ENCODE results near the gene TTLL10. TPM values are rescaled to one million over a fixed set of nuclear protein-coding genes. Genes with fewer than 3 reads are reported as not detected.

Gene TTLL10
- total RNA-seq, 1 donor from 2014 or later, result not detected

DNA sequence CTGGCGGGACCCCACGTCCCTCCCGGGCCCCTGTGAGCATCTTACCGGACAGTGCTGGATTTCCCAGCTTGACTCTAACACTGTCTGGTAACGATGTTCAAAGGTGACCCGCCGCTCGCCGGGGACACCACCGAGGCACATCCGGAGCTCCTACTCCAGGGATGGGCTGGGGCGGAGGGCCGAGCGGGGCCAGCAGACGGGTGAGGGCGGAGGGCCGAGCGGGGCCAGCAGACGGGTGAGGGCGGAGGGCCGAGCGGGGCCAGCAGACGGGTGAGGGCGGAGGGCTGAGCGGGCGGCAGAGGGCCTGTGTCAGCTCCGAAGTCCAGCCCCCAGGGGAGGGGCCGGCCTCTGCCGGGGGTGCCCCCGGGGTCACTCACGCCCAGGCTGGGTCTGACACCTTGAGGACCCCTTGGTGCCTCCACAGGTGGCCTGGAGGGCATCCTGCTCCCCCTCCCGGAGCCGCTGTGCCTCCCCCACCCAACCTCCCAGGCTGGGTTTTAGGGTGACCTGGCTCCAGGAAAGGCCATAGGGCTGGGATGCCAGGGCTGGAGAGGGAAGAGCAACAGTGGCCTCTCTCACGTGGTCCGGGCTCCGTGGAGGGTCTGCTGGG, 5.7 kb upstream of the TTLL10 start:
- FAIRE-seq (no peak), DNase-seq (ENCODE audit: low read depth) (no peak)
- Histone ChIP-seq H3K36me3 (ENCODE audit: control insufficient read depth, insufficient read depth, low read length) (peaks cover 11% of the 10 kb centered on the region), H3K4me3 (ENCODE audit: low read depth, low read length) (no peak overlapping the region), H3K27me3 (ENCODE audit: control insufficient read depth, insufficient read depth, low read length) (no peaks in the 10 kb centered on the region)
- TF ChIP-seq CTCF (IDR thresholded peaks at IDR 0.05; ENCODE audit: insufficient read depth, low read length, severe bottlenecking), result no peak

DNA sequence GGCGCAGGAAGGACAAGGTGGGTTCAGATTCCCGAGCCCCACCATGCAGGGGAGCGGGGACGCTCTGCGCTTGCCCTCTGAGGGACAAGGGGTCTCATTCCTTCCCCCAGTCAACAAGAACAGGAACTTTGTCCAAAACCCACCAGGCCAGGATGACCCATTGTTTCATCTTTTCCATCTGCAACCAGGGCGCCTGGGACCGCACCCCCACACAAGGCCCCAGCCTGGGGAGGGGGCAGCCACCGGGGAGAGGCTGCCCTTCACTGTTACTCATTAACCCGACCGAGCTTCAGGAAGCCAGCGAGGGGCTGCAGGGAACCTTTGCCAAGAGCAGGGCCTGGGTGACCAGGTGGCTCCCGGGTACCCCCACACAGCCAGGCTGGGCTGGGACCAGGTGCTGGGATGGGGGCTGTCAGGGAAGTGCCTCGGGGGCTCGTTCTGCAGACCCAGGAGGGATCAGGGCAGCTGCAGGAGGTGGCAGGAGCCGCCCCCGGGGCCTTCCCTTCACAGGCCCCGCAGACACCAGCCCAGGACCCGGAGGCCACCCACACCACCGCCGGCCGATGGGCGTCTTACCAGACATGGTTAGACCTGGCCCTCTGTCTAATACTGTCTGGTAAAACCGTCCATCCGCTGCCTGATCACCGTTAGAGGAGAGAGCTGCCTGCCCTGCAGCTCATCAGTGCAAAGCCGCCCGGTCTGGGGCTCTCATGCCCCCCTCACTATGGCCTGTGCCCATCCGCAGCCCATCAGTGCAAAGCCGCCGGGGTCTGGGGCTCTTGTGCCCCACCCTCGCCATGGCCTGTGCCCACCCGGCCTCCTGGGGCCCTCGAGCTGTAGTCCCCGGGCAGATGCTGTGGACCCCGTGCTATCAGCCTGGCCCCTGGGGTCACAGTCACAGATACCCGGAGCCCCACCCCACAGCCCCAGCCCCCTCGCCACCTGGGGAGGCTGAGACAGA, 4.9 kb upstream of the TTLL10 start:
- H3K4me3 ChIP-seq (ENCODE audit: low read depth, low read length), result no peak overlapping the region
- FAIRE-seq (no peak), DNase-seq (ENCODE audit: low read depth) (no peak)
- H3K27me3 ChIP-seq (ENCODE audit: control insufficient read depth, insufficient read depth, low read length), result peaks cover 3% of the 10 kb centered on the region
- no peak for TF ChIP-seq CTCF (IDR thresholded peaks at IDR 0.05; ENCODE audit: insufficient read depth, low read length, severe bottlenecking)
- H3K36me3 ChIP-seq (ENCODE audit: control insufficient read depth, insufficient read depth, low read length), result peaks cover 11% of the 10 kb centered on the region

DNA sequence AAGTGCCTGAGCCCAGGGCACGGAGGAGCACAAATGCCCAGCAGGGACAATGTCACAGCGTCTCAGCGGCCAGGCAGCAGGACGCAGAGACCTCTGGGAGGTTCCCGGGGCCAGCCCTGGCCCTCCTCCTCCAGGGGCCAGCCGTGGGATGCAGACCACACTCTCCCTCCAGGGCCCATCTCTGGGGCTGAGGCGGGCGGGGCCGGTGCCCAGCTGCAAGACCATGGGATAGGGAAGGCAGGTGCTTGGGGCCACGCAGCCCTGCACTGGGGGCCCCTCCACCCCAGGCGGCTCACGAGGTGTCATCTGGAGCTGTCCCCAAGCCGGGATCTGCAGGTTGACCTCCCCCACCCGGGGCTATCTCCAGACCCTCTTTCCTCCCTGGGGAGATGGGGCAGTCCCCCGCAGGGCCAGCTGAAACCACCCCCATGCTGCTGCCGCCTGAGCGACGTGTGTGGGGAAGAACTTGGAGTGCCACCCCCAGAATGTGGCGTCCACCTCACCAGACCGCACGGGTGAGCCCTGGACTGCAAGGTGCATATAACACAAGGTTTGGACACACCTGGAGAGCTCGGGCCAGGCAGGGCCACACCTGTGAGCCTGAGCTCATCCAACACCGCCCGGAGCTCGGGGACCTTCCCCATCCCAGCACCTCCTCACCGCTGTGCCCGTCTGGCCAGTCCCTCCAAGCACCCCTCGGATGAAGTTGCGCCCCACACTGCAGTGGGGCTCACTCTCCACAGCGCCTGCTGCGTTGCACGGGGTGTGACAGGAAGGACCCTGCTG, 4.1 kb upstream of the TTLL10 start:
- FAIRE-seq, result no peak
- no peak for DNase-seq (ENCODE audit: low read depth)
- TF ChIP-seq CTCF (IDR thresholded peaks at IDR 0.05; ENCODE audit: insufficient read depth, low read length, severe bottlenecking), result no peak
- Histone ChIP-seq H3K4me3 (ENCODE audit: low read depth, low read length) (no peak overlapping the region), H3K36me3 (ENCODE audit: control insufficient read depth, insufficient read depth, low read length) (peaks cover 11% of the 10 kb centered on the region), H3K27me3 (ENCODE audit: control insufficient read depth, insufficient read depth, low read length) (peaks cover 5% of the 10 kb centered on the region)

DNA sequence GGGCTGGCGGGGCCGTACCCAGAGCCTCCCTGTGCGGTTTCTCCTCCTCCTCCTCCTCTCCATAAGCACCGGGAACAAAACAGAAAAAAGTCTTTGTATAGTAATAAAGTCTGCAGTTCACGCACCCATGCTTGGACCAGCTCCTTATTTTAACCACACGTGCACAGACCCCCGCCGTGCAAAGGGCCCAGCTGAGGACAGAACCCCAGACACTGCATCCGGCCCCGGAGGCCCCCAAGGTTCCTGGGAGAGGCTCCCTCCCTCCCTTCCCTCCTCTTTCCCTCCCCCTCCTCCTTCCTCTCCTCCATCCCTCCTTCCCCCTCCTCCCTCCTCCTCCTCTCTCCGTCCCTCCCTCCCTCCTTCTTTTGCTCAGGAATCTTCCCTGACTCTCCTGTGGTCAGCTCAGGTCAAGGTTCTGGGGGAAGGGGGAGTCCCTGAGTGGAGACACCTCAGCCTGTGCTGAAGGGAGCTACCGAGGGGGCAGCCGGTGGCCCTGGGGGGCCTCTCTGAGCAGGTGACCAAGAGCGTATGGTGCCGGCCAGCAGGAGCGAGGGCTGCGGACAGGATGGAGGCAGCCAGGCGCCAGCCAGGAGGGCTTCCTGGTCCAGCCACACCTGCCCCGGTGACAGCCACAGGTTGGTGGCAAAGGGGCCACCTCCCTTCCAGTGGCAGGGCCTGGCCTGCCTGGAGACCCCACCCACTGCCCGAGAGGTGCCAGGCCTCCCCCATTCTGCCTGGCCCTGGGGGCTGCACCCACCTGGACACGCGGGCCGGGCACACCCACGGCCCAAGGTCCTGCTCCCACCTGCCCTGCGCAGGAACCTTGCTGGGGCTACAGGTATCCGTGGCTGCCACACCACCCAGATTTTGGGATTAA, 3.2 kb upstream of the TTLL10 start:
- FAIRE-seq (no peak), DNase-seq (ENCODE audit: low read depth) (no peak)
- Histone ChIP-seq H3K27me3 (ENCODE audit: control insufficient read depth, insufficient read depth, low read length) (peaks cover 5% of the 10 kb centered on the region), H3K36me3 (ENCODE audit: control insufficient read depth, insufficient read depth, low read length) (peaks cover 8% of the 10 kb centered on the region), H3K4me3 (ENCODE audit: low read depth, low read length) (no peak overlapping the region)
- TF ChIP-seq CTCF (IDR thresholded peaks at IDR 0.05; ENCODE audit: insufficient read depth, low read length, severe bottlenecking), result no peak

- Histone ChIP-seq H3K36me3 (ENCODE audit: control insufficient read depth, insufficient read depth, low read length) (peaks cover 7% of the 10 kb centered on the region), H3K4me3 (ENCODE audit: low read depth, low read length) (no peak overlapping the region), H3K27me3 (ENCODE audit: control insufficient read depth, insufficient read depth, low read length) (peaks cover 5% of the 10 kb centered on the region)
- DNase-seq (ENCODE audit: low read depth) (no peak), FAIRE-seq (no peak)
- TF ChIP-seq CTCF (IDR thresholded peaks at IDR 0.05; ENCODE audit: insufficient read depth, low read length, severe bottlenecking), result no peak
Measured at GRCh38 chr1:1171161-1171545, 2.5 kb upstream of the TTLL10 start.
